ENCODE data around the gene TUBD1.

GRCh38 chr17:59827721-59828477 is 64.8 kb downstream of the TUBD1 start:
- TF ChIP-seq POLR2AphosphoS5 (IDR thresholded peaks at IDR 0.05) (no peak), CTCF (IDR thresholded peaks at IDR 0.05) (no peak), POLR2A (IDR thresholded peaks at IDR 0.05) (no peak), EP300 (IDR thresholded peaks at IDR 0.05) (no peak)

Data from gastroesophageal sphincter (tissue), 3 donors.